CD14-positive monocyte (primary cell): ENCODE measurements around the gene MAGEC3. TPM values are rescaled to one million over a fixed set of nuclear protein-coding genes. Genes with fewer than 3 reads are reported as not detected.

ENCODE experiments used
- DNase-seq, 3 donors: peaks; one replicate each; pipeline ENCODE4 v3.0.0-alpha.2; 2011 to 2022
- H2AFZ ChIP-seq: 2 replicates; pipeline ENCODE4 v1.6.0; 2012; ENCODE audit warnings: mild to moderate bottlenecking, low read depth, low read length, inconsistent platforms; ENCODE audit not compliant: insufficient read depth, poor library complexity, severe bottlenecking
- H3K27ac ChIP-seq, 2 donors: 1 replicate in 1 of 2; 2 replicates in 1 of 2; pipeline ENCODE4 v1.5.1; 2012 to 2013; ENCODE audit warnings: low read length in 2 of 2, control low read depth in 1 of 2, inconsistent platforms in 1 of 2, low read depth in 1 of 2, mild to moderate bottlenecking in 1 of 2
- H3K27me3 ChIP-seq, 2 donors: one replicate each; pipeline versions ENCODE4 v1.6.0 to v1.6.1; 2011 to 2013; ENCODE audit warnings: low read length in 2 of 2; ENCODE audit not compliant: control insufficient read depth in 2 of 2, insufficient read depth in 2 of 2
- H3K36me3 ChIP-seq, 2 donors: replicated peaks in 1 of 2; 1 replicate in 1 of 2; 2 replicates in 1 of 2; pipeline versions ENCODE4 v1.5.1 to v1.6.1; 2012 to 2013; ENCODE audit warnings: low read length in 2 of 2, control low read depth in 1 of 2, inconsistent platforms in 1 of 2, mild to moderate bottlenecking in 1 of 2; ENCODE audit not compliant: insufficient read depth in 2 of 2, control insufficient read depth in 1 of 2
- H3K4me1 ChIP-seq, 2 donors: 1 replicate in 1 of 2; 2 replicates in 1 of 2; pipeline versions ENCODE4 v1.5.1 to v1.6.1; 2012 to 2013; ENCODE audit warnings: low read length in 2 of 2, control low read depth in 1 of 2, inconsistent platforms in 1 of 2, mild to moderate bottlenecking in 1 of 2, moderate library complexity in 1 of 2; ENCODE audit not compliant: insufficient read depth in 2 of 2, control insufficient read depth in 1 of 2
- H3K4me2 ChIP-seq: replicated peaks from 2 replicates; pipeline ENCODE3; 2012; ENCODE audit warnings: low read length, moderate library complexity, mild to moderate bottlenecking; ENCODE audit not compliant: poor library complexity, severe bottlenecking; ENCODE audit errors: extremely low read depth
- H3K4me3 ChIP-seq, 3 experiments: fragments of 200-600 bp in 1 of 3; sonication (generic) in 1 of 3; replicated peaks in 1 of 3; 1 replicate in 2 of 3; 2 replicates in 1 of 3; pipeline ENCODE4 v1.5.1; 2011 to 2013; ENCODE audit warnings: low read length in 3 of 3, mild to moderate bottlenecking in 3 of 3, control low read depth in 2 of 3, low read depth in 2 of 3, inconsistent platforms in 1 of 3, moderate library complexity in 1 of 3
- H3K79me2 ChIP-seq: 2 replicates; pipeline ENCODE4 v1.6.0; 2012; ENCODE audit warnings: mild to moderate bottlenecking, control low read depth, inconsistent platforms, low read length, moderate library complexity; ENCODE audit not compliant: insufficient read depth
- H3K9ac ChIP-seq: 2 replicates; pipeline ENCODE4 v1.6.0; 2017; ENCODE audit warnings: low read length, mild to moderate bottlenecking; ENCODE audit not compliant: insufficient read depth, poor library complexity, severe bottlenecking
- H3K9me3 ChIP-seq, 2 donors: replicated peaks in 1 of 2; 1 replicate in 1 of 2; 2 replicates in 1 of 2; pipeline versions ENCODE4 v1.5.1 to v1.6.1; 2012 to 2013; ENCODE audit warnings: low read length in 2 of 2, control low read depth in 1 of 2; ENCODE audit not compliant: control insufficient read depth in 1 of 2, insufficient read depth in 1 of 2
- H4K20me1 ChIP-seq: 2 replicates; pipeline ENCODE4 v1.6.0; 2012; ENCODE audit warnings: mild to moderate bottlenecking, low read length, control low read depth, moderate library complexity; ENCODE audit not compliant: insufficient read depth
- H3K27ac Mint-ChIP-seq, 7 donors: one replicate each; pipeline ENCODE4 v1.8.0; 2020; ENCODE audit warnings: mild to moderate bottlenecking in 7 of 7, mixed read lengths in 7 of 7, moderate library complexity in 6 of 7, inconsistent platforms in 2 of 7
- H3K27me3 Mint-ChIP-seq, 3 donors: one replicate each; pipeline ENCODE4 v1.8.0; 2021 to 2022; ENCODE audit warnings: low read depth in 3 of 3, mild to moderate bottlenecking in 3 of 3, mixed read lengths in 3 of 3, moderate library complexity in 3 of 3, inconsistent platforms in 1 of 3
- H3K36me3 Mint-ChIP-seq, 2 donors: one replicate each; pipeline ENCODE4 v1.8.0; 2020; ENCODE audit warnings: mixed read lengths in 2 of 2, inconsistent platforms in 1 of 2, mild to moderate bottlenecking in 1 of 2
- H3K4me1 Mint-ChIP-seq: one replicate; pipeline ENCODE4 v1.8.0; 2020; ENCODE audit warnings: mild to moderate bottlenecking, mixed read lengths
- H3K4me3 Mint-ChIP-seq, 2 donors: one replicate each; pipeline ENCODE4 v1.8.0; 2020; ENCODE audit warnings: mild to moderate bottlenecking in 2 of 2, mixed read lengths in 2 of 2, moderate library complexity in 1 of 2
- H3K9me3 Mint-ChIP-seq, 7 donors: one replicate each; pipeline ENCODE4 v1.8.0; 2020 to 2022; ENCODE audit warnings: mixed read lengths in 7 of 7, mild to moderate bottlenecking in 6 of 7, moderate library complexity in 6 of 7, inconsistent platforms in 2 of 7
- CTCF ChIP-seq: fragments of 200-600 bp; IDR thresholded peaks from one replicate; pipeline ENCODE4 v1.8.0; 2022; ENCODE audit warnings: antibody characterized with exemption, mild to moderate bottlenecking
- whole genome bisulfite sequencing: methylation state at CpG from one replicate; pipeline ENCODE4 v1.1.5; 2013; ENCODE audit warnings: missing lambda C conversion rate; ENCODE audit not compliant: insufficient coverage; 5-methylcytosine and 5-hydroxymethylcytosine counted together
- intact Hi-C, 2 donors: fragments of 100-400 bp; cut with micrococcal nuclease; formaldehyde crosslinking; loops; one replicate each; pipeline versions ENCODE4 v1.15.0 to v1.15.1; 2023
- polyA plus RNA-seq, 3 donors: library from polyadenylated mRNA; depleted of rRNA in 1 of 3; unstranded in 2 of 3; stranded (reverse) in 1 of 3; fragments of 300-500 nt in 2 of 3; fragments of >200 nt in 1 of 3; fragmentation: Illumina TruSeq in 2 of 3; gene quantifications; 1 replicate in 2 of 3; 2 replicates in 1 of 3; pipeline ENCODE4 v1.2.3, GENCODE V29; 2012 to 2021

The MAGEC3 gene
- polyA plus RNA-seq, 3 donors, result not detected

GRCh38 chrX:141839856-141840255 lies 1.7 kb downstream of the MAGEC3 start:
- Mint-ChIP-seq H3K9me3 (peaks cover 0 to 18% (median 4%) of the 10 kb centered on the region in 7 donors), H3K4me3 (no peak overlapping the region), H3K36me3 (no peaks in the 10 kb centered on the region), H3K27ac (no peak overlapping the region), H3K4me1 (no peaks in the 10 kb centered on the region), H3K27me3 (no peaks in the 10 kb centered on the region)
- TF ChIP-seq CTCF, result no peak
- DNase-seq, result no peak
- Histone ChIP-seq H3K79me2 (no peaks in the 10 kb centered on the region), H3K9me3 (peaks cover 0 to 16% of the 10 kb centered on the region in 2 donors), H3K9ac (no peak overlapping the region), H3K27ac (no peak overlapping the region), H3K36me3 (no peaks in the 10 kb centered on the region), H3K4me1 (no peaks in the 10 kb centered on the region), H3K4me2 (no peak overlapping the region), H3K4me3 (no peak overlapping the region), H4K20me1 (no peaks in the 10 kb centered on the region), H3K27me3 (no peaks in the 10 kb centered on the region), H2AFZ (no peak overlapping the region)
- intact Hi-C loops, result no loop called here
- no CpG with 5 or more reads among the region's 2 CpGs for WGBS

- H3K9ac ChIP-seq, result no peak overlapping the region
- no peaks in the 10 kb centered on the region for H3K9me3 ChIP-seq
- no peak overlapping the region for H3K27ac ChIP-seq
- no peaks in the 10 kb centered on the region for H3K36me3 ChIP-seq
- H3K27me3 ChIP-seq, result no peaks in the 10 kb centered on the region
- WGBS, result 100% methylated on average over 1 of the region's 3 CpGs
- Mint-ChIP-seq H3K4me3 (no peak overlapping the region), H3K27ac (no peak overlapping the region), H3K36me3 (no peaks in the 10 kb centered on the region), H3K4me1 (no peaks in the 10 kb centered on the region), H3K9me3 (peaks cover 0 to 2% (median 0%) of the 10 kb centered on the region in 7 donors), H3K27me3 (peaks cover 0 to 2% (median 0%) of the 10 kb centered on the region in 3 donors)
- no peaks in the 10 kb centered on the region for H4K20me1 ChIP-seq
- no peaks in the 10 kb centered on the region for H3K79me2 ChIP-seq
- no peaks in the 10 kb centered on the region for H3K4me1 ChIP-seq
- H2AFZ ChIP-seq, result no peak overlapping the region
- no peak overlapping the region for H3K4me2 ChIP-seq
- DNase-seq, result no peak
- intact Hi-C loops, result no loop called here
- no peak for TF ChIP-seq CTCF
- H3K4me3 ChIP-seq, result no peak overlapping the region
These were observed 19.4 kb downstream of the MAGEC3 start for GRCh38 chrX:141857479-141857878.
